ENCODE data around the gene FAAP100. TPM values are rescaled to one million over a fixed set of nuclear protein-coding genes. Genes with fewer than 3 reads are reported as not detected.
A peak's percentile ranks its signal among the peaks of the same experiment; 100 is the strongest.

FAAP100 gene
- polyA plus RNA-seq, 12 donors, result 14.0 to 54.1 (median 18.0) TPM; not detected in 1

DNA sequence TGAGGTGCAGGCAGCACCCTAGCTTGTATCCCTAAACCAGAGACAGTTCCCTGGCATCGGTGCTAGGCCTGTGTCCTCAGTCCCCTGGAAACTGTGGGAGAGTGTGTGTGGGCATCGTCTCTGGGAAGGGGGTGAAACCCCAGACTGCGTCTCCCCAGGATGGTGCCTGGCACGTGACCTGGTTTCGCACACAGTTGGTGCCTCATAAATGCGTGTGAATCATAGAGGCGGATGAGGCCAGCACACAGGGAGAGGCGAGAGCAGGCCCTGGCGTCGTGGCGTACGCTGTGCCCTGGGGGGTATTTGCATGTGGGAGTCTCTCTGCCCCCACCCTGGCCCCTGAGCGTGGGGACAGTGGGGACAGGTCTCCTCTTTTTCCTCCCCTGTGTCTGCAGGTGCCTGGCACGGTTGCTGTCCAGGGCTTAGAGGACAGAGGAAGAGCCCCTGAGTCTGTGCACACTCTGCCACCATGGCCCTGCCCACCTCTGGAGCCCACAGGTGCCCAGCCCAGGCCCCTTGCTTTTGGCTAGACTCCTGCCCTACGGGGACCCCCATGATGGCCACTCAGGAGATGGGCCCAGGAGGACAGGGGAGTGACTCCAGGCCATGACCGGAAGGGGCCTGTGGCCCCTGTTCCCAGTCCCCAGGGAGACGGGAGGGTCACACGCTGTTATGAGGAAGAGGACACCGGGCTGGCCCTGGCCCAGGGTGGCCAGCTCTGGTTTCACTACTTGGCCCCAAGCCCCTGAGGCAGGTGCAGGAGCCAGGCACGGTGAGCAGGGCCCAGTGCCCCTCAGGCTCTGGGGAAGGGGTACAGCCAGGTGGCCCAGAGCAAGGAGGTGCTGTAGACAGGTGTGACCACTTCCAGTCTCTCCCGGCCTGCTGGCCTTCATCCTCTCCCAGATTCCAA lies 25.2 kb downstream of the FAAP100 start:
- no peak for DNase-seq

DNA sequence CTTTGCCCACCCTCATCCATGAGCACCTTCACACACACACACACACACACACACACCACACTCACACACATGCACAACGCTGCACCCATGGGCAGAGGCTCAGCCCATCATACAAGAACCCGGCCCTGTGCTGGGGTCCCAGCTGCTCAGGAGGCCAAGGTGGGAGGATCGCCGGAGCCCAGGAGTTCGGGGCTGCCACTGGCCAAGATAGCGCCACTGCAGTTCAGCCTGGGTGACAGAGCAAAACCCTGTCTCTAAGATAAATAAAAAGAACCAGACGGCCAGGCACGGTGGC lies 27.3 kb downstream of the FAAP100 start:
- no peak for DNase-seq

DNA sequence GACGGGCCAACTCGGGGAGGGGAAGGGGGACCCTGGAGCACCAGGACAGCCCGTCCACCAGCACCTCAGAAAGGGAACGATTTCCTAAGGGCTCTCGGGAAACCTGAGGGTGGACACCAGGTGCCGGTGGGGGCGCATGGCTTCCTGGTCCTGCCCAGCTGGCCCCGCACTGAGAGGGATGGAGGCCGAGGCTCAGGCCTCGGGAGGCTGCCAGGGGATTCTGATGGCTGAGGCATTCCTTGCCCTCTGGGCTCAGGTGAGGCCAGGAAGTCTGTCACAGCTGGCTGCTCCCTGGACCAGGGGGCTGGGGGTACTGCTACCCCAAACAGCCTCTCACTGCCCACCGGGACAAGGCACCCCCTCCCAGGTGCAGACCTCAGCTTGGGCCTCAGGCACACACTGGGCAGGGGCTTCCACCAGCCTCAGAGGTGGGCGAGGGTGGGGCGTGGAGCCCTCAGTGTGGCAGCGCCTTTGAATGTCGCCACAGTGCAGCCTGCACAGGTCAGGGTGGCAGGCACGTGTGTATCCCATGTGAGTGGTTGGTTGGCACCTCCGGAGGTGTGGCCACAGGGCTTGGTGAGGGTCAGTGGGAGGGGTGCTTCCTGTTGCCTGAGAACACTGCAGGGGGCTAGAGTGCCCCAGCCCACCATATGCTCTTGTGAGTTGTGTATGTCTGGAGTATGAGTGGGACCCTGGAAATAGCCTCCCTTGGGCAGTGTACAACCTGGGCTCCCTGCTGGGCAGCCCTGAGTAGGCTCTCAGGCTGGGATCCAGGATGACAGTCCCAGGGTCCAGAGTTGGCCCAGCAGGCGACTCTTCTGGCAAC lies 27.9 kb downstream of the FAAP100 start:
- DNase-seq, result no peak

DNA sequence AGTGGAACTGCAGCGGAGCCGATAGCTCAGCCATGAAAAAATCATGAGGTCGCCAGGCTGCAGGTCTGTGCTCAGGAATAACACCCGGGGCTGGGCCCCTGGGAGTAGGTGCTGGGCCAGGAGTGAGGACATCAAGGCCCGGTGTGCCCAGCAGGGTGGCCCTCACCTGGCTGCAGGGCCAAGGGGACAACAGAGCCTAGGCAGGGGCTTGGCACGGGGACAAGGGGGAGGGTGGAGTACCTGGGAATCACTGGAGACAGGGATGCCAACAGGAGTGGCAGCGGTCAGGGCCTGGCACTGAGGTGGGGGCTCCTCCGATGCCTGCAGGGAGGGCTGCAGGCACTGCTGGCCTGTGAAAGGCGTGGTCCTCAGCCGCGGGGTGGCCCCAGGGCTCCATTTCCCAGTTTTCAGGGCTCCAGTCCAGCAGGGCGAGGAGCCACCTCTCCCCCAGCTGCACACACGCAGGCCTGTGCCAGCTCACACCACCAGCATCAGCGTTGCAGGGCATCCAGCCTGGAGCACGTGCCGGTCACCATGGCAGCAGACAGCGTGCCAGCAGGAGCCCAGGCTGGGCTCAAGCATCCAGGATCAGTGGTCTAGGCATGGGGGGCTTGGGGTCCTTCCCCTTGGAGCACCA lies 28.6 kb downstream of the FAAP100 start:
- no peak for DNase-seq

DNA sequence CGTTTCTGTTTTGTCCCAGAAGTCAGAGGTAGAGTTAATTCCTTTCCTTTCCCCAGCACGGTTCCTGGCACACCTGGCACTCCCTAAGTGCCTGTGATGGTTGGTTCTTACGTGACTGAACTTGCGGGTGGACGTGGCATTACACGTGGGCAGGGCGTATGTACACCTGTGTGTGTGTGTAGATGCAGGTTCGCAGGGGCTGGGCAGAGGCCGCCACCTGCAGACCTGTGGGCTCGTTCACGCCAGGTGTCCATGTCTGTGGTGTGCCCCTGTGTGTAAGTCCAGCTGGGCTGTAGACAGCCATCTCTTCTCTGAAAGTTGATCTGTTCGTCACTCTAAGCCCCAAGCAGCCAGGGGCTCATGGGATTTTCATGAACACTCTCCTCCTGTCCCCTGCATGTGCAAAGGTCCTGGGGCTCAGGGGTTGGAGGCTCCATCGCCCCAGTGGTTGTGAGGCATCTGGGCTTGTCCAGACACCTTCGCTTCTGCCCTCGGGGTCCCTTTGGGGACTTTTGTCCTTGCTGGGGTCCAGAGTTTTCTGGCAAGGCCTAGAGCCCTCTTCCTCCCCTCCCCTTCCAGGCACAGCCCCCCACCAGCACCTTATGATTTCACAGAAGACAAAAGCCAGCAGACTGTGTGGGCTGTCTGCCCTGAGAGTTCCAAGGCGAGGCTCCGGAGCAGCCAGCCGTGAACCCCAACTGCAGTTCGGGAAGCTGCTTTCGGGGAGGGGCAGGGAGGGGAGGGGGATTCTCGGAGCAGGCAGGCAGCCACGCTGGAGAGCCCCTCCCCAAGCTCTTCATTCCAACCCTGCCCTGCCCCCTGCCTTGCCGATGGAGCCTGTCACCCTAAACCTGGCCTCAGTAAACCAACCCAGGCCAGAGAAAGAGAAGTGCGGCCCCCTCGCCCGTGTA lies 29.4 kb downstream of the FAAP100 start:
- DNase-seq, result no peak

DNA sequence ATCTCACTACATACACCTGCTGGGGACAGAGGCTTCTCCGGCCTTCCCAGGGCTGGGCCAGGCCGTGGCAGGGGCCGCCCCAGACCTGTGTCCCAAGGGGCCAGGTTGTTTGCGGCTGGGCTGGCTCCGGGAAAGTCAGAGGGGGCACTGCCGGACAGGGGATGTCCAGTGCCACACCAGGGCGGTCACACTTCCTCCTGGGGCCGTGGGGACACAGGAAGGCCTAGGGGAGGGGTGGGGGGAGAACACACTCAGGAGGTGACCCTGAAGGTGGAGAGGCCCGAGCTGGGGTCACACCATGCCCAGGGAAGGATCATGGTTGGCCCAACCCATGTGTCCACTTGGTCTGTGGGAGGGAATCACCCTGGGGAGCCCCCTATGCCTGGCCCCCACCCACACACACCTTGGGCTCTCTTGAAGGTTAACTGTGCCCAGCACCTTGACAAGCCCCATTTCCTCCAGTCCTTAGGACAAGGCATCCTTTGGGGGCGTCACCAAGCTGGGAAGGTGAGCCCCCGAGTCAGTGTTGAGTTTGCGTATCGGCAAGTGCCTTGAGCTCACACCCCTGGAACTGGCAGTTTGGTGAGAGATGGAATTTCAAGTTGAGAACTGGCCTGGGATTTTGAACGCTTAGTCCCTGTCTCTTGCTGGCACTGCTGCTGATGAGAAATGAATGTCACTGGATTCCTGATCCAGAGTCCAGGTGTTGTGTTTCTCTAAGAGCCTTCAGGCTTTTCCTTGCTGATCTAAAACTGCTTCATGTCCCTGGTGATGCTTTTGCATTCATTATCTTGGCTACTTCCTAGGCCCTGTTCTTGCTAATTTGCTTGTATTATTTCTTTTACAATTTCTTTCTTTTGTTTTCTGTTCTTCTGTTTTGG lies 31.9 kb downstream of the FAAP100 start:
- no peak for DNase-seq

DNA sequence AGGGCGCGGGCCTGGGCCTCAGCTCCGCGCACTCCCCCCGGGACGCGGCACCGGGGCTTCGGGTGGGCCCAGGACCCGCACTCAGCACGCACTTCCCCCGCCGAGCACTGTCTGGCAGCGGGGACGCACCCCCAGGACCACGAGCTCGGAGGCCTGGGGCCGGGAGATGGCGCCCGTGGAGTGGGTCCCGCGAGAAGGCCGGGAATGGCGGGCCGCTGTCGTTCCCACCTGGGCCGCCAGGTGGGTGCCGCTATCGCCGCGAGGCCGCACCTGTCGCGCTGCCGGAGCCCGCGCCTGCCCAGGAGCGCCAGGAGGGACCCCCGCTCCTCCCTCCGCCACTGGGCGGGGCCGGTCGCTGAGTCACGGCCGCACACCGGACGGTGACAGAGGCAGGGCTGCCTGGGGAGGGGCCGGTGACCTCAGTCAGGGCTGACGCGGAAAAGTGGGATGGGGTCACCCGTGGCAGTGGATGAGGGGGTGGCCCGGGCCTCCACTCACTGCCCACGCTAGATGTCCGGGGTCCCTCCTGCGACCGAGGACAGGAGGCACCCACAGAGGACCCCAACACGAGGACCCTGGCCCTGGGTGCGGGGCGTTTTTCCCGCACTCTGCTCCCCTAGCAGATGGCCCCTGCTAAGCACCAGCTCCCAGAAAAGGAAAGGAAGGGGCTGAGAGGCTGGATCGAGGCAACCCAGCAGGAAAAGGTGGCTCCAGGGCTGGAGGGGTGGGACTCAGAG lies 32.7 kb downstream of the FAAP100 start:
- DNase-seq, result no peak

DNA sequence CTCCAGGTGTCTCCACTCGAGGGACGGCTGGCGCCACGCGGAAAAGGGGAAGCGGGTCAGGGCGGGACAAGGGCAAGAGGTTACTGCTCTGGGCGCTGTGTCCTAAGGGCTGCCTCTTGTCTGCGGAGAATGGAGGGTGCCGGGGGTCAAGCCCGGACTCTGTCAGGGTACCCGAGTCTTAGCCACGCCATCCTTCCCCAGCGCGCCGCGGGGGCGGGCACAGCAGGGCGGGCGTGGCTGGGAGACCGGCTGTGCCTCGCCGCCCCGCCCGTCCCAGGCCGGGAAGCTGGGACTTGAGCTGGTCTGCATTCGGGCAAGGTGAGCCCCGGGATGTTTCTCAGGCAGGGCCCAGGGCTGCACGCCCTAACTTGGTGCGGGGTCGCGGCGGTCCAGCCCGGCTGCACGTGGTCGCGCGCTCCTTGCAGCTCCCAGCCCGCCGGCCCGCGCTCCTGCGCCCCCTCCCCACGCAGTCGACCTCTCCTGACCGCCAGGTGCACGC lies 33.3 kb downstream of the FAAP100 start:
- no peak for DNase-seq

DNA sequence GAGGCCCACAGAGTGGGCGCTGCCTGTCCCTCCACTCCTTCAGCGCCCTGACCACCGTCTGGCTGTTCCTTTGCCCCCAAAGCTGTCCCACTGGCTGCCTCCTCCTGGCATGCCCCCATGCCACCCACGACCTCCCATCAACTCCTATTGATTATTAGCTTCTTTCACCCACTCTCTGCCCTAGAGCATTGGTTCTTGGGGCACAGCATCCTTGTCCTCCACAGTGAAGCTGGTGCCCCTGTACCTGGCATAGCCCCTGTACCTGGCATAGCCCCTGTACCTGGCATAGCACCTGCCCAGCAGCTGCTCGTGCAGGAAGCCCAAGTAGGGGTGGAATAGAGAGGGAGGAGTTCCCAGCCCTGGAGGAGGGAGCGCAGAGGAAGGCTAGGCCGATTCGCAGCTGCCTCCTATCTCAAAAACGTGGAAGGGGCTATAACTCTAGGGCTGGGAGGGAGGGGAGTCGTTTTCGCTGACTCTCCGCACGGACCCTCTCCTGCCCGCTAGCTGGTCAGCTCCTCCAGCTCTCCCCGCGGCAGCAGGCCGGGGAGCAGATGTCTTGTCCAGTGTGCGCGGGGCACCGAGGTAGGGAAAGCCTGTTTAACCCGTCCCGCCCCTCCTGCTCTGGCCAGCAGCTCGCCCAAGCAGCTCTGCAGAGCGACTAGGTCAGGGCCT lies 33.9 kb downstream of the FAAP100 start:
- DNase-seq, result no peak

DNA sequence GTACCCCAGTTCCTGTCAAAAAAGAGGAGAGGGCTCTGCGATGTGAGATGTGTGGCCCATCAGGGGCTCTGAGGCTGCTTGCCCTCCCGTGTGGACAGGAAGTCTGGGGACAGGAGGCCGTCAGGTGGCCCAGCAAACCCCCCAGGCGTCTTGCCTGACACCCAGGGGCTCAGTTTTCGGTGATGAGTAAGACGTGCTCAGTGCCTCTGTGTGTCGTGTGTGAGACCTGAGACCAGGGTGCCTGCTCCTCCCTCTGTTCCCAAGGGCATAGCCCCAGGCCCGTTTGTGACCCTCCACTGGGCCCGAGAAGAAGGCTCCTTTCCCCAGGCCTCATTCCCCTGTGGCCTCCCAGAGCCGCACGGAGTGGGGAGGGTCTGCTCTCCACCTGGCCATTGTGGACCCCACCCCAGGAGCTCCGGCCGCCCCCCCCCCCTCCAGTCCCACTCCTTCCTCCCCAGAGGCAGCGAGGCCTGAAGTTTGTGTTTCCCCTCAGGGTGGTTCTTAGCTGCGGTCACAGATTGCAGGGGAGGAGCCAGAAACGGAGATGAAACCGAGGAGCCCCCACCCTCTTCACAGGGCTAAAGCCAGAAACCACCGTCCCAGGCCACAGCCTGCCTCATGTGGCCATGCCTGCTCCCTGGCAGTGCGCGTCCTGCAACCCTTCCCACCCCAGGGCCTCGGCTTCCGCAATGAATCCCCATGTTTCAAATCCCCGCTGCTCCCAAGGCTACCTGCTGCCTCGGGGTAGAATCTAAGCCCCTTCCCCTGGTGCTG lies 34.6 kb downstream of the FAAP100 start:
- DNase-seq, result no peak

DNA sequence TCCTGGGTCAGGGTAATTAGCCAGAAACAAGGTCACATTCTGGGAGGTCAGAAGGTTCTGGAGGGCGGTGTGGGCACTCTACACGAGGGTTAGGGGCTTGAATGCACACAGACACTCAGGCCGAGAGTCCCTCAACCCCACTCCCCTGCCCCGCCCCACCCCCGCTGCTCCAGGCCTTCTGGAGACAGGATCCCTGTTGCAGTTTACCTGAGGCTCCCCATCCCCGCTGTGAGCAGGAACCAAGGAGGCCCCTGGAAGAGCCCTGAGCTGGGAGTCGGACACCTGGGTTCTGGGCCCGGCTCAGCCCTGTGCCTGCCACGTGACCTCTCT lies 35.2 kb downstream of the FAAP100 start:
- no peak for DNase-seq

DNA sequence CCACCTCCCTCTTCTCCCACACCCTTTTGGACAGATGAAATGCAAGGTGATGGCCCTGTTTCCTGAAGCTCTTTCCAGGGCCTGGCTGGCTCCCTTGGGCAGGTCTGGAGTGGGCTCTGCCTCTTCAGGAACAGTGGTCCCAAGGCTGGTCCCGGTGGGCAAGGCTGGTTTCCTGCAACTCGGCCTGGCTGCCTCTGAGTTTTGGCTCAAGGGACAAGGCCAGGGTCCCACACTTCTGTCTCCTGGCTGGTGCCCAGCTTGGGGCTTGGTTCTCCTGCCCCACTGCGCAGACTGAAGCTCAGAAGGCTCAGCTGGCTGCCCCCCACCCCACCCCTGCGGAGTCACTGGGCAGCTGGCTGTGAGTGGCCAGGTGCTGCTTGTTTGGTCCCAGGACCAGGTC lies 35.7 kb downstream of the FAAP100 start:
- no peak for DNase-seq

DNA sequence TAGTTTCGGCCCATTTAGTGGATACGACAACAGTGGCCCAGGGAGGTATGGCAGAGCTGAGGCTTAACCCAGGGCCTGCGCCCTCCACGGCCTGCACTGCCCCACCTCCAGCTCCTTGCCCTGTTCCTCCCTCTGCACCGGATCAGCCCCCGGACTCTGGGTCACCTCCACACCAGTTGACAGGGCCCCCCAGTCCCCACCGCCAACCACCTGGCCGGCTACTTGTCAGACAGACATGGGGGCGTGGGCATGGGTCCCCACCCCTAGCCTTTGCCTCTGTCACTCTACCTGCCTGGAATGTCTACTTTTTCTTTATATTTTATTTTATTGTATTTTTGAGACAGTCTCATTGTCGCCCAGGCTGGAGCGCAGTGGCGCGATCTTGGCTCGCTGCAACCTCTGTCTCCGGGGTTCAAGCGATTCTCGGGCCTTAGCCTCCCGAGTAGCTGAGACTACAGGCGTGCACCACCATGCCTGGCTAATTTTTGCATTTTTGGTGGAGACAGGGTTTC lies 36.6 kb downstream of the FAAP100 start:
- DNase-seq, result no peak

DNA sequence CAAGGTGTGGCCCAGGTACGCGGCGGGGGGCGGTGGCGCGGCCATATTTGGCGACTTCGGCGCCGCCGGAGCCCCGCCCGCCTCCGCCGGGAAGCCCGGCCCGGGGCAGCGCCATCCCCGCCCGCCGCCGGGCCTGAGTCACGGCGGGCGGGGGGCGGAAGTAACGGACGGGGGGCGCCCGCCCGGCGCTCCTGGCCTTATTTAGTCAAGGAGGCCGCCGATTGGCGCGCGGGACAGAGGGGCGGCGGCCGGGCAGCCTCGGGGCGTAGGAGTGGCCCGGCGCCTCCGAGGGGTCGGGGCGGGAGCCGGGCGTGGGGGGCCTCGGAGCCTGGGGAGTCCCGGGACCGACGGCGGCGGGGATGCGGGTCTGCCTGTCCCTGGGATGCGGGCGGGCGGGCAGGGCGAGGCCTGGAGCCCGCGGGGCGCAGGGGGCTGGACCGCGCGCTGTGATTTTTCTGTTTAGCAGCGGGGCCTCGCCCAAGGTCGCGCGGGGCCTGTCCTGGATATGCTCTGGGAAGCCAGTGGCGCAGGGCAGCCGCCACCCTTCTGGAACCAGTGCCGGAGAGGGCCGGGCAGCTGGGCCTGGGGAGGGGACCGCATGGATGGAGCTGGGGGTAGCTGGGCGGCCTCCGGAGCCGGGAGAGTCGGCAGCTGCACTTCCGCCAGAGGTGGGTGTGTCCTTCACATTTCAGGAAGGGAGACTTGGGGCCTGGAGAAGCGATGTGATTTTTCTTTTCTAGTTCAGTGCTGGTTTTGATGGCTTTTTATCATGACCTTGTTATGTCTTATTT lies 37.2 kb downstream of the FAAP100 start:
- peak; percentile 71 for DNase-seq

DNA sequence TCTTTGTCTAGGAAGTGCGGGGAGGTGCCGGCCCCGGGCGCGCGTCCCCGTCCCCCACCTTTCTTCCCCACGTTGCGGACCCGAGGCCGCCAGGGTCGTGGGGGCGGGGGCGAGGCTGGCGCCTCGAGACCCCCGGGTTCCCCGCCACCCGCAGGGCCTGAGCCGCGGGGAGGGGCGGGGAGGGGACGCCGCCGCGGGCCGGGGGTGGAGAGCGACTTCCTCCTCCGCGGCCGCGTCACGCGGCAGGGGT lies 37.7 kb downstream of the FAAP100 start:
- DNase-seq, result no peak

DNA sequence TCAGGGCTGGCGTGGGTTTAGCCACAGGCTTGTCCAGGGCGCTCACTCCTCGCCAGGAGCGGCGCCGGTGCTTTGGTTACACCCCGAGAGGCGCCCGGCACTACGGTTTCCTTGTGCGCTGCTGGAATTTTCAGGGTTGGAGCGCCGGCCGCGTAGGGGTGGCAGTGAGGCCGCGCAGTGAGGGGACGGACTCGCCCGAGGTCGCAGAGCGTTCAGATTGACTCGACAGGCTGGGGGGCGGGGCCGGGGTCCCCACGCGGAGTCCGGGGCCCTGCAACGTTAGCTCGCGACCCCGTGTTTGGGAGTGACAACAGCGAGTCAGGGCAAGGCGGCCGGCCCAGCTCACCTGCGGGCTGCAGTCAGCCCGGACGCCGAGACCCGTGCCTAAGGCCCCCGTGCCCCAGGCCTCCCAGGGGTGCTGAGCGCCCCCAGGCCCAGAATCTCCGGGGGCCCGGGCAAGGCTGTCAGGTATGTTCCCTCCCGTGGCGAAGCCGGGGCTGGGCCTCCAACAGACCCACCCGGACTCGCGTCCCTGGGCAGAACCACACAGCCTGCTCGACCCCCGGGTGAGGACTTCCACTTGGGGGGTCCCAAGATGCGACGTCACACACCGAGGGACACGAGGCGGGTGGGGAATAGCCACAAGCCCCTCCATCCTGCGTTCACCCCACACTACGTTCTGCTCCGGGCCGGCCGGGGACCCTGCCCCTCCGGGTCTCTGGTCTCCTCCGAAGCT lies 38.2 kb downstream of the FAAP100 start:
- no peak for DNase-seq

DNA sequence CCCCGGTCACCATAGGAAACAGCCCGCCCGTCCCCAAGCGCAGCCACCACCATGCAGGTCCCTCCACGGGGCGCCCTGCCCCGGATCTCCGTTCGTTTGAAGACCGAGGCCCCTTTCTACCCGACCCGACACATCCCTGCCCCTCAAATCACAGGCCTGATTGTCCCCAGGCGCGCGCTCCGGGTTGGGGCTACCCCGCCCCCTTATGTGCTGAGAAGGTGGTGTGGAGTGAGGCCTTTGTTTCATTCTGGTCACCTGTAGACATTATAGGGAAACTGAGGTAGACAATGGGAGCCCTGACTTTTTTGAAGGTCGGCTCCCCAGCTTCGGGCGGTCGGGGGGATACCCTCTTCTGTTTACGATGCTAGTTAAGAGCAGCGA lies 38.8 kb downstream of the FAAP100 start:
- no peak for DNase-seq

All from muscle of arm (tissue), 12 donors.